Measurements from ENCODE around the gene OR10K2.

OR10K2 gene

GRCh38 chr1:158407092-158407491 is 18.9 kb downstream of the OR10K2 start:
- Histone ChIP-seq H3K4me1 (ENCODE audit: low read depth, poor library complexity, severe bottlenecking) (no peaks in the 10 kb centered on the region), H2AFZ (ENCODE audit: low read depth) (no peak overlapping the region), H4K20me1 (ENCODE audit: insufficient read depth) (no peaks in the 10 kb centered on the region), H3K9ac (no peak overlapping the region), H3K27ac (no peak overlapping the region), H3K4me2 (no peak overlapping the region), H3K27me3 (ENCODE audit: insufficient read depth, low read depth) (no peaks in the 10 kb centered on the region), H3K79me2 (ENCODE audit: insufficient read depth, low read depth) (no peaks in the 10 kb centered on the region), H3K4me3 (IDR thresholded peaks at IDR 0.05; ENCODE audit: insufficient read depth, low read depth, low read length) (no peak overlapping the region), H3K36me3 (ENCODE audit: insufficient read depth) (no peaks in the 10 kb centered on the region)
- TF ChIP-seq, protein P1, sequence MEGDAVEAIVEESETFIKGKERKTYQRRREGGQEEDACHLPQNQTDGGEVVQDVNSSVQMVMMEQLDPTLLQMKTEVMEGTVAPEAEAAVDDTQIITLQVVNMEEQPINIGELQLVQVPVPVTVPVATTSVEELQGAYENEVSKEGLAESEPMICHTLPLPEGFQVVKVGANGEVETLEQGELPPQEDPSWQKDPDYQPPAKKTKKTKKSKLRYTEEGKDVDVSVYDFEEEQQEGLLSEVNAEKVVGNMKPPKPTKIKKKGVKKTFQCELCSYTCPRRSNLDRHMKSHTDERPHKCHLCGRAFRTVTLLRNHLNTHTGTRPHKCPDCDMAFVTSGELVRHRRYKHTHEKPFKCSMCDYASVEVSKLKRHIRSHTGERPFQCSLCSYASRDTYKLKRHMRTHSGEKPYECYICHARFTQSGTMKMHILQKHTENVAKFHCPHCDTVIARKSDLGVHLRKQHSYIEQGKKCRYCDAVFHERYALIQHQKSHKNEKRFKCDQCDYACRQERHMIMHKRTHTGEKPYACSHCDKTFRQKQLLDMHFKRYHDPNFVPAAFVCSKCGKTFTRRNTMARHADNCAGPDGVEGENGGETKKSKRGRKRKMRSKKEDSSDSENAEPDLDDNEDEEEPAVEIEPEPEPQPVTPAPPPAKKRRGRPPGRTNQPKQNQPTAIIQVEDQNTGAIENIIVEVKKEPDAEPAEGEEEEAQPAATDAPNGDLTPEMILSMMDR (conservative IDR thresholded peaks at IDR 0.05; ENCODE audit: low read depth, low read length), result no peak

DNA sequence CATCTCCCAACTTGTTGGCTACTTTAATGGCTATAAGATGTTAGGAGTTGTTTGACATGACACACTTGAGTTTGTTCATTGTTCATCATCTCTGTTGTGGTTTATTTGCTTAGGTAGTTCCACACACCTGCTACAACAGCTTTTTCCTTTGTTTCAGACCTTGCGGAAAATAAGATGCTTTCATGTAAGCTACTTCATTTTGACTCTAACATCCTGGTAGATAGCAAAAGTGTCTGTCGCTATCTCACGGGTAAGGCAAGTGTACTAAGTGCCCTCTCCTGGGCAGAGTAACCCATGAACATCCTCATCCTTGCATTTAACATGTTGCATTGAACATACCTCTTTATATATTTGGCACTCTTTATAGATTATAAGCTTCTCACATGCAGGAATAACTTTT is 25.2 kb downstream of the OR10K2 start:
- H3K36me3 ChIP-seq (ENCODE audit: insufficient read depth), result no peaks in the 10 kb centered on the region
- H2AFZ ChIP-seq (ENCODE audit: low read depth), result no peak overlapping the region
- H3K79me2 ChIP-seq (ENCODE audit: insufficient read depth, low read depth), result no peaks in the 10 kb centered on the region
- H3K4me1 ChIP-seq (ENCODE audit: low read depth, poor library complexity, severe bottlenecking), result no peaks in the 10 kb centered on the region
- TF ChIP-seq, protein P1 (conservative IDR thresholded peaks at IDR 0.05; ENCODE audit: low read depth, low read length), result no peak
- no peak overlapping the region for H3K9ac ChIP-seq
- H3K4me3 ChIP-seq (IDR thresholded peaks at IDR 0.05; ENCODE audit: insufficient read depth, low read depth, low read length), result no peak overlapping the region
- no peaks in the 10 kb centered on the region for H3K27me3 ChIP-seq (ENCODE audit: insufficient read depth, low read depth)
- no peaks in the 10 kb centered on the region for H4K20me1 ChIP-seq (ENCODE audit: insufficient read depth)
- H3K27ac ChIP-seq, result no peak overlapping the region
- H3K4me2 ChIP-seq, result no peak overlapping the region

GRCh38 chr1:158398818-158399514 is 27.1 kb downstream of the OR10K2 start, which contains the start of gene OR10T2:
Gene OR10T2 (minus strand): TSS chr1:158399466. CDS start chr1:158399466, 0 bp downstream.
- no peak within 1 kb of the TSS for H3K27ac ChIP-seq
- H3K27me3 ChIP-seq (ENCODE audit: insufficient read depth, low read depth), result no peaks in the 10 kb centered on the region
- no peaks in the 10 kb centered on the region for H3K4me1 ChIP-seq (ENCODE audit: low read depth, poor library complexity, severe bottlenecking)
- TF ChIP-seq, protein P1 (conservative IDR thresholded peaks at IDR 0.05; ENCODE audit: low read depth, low read length), result no peak
- H2AFZ ChIP-seq (ENCODE audit: low read depth), result no peak within 1 kb of the TSS
- H3K4me2 ChIP-seq, result no peak within 1 kb of the TSS
- no peaks in the 10 kb centered on the region for H4K20me1 ChIP-seq (ENCODE audit: insufficient read depth)
- H3K9ac ChIP-seq, result no peak within 1 kb of the TSS
- no peak within 1 kb of the TSS for H3K4me3 ChIP-seq (IDR thresholded peaks at IDR 0.05; ENCODE audit: insufficient read depth, low read depth, low read length)
- H3K79me2 ChIP-seq (ENCODE audit: insufficient read depth, low read depth), result no peaks in the 10 kb centered on the region
- H3K36me3 ChIP-seq (ENCODE audit: insufficient read depth), result no peaks in the 10 kb centered on the region

GRCh38 chr1:158396646-158397045 is 29.4 kb downstream of the OR10K2 start:
- Histone ChIP-seq H2AFZ (ENCODE audit: low read depth) (no peak overlapping the region), H3K4me2 (no peak overlapping the region), H3K4me3 (IDR thresholded peaks at IDR 0.05; ENCODE audit: insufficient read depth, low read depth, low read length) (no peak overlapping the region), H3K27me3 (ENCODE audit: insufficient read depth, low read depth) (no peaks in the 10 kb centered on the region), H3K9ac (no peak overlapping the region), H3K4me1 (ENCODE audit: low read depth, poor library complexity, severe bottlenecking) (no peaks in the 10 kb centered on the region), H3K27ac (no peak overlapping the region), H3K36me3 (ENCODE audit: insufficient read depth) (no peaks in the 10 kb centered on the region), H3K79me2 (ENCODE audit: insufficient read depth, low read depth) (no peaks in the 10 kb centered on the region), H4K20me1 (ENCODE audit: insufficient read depth) (no peaks in the 10 kb centered on the region)
- TF ChIP-seq, protein P1 (conservative IDR thresholded peaks at IDR 0.05; ENCODE audit: low read depth, low read length), result no peak
